Osteocyte (in vitro differentiated cells): Measurements from ENCODE around the gene C12orf56. TPM values are rescaled to one million over a fixed set of nuclear protein-coding genes. Genes with fewer than 3 reads are reported as not detected.

Source experiments
- DNase-seq: peaks from one replicate; pipeline ENCODE4 v3.0.0; 2021; ENCODE audit warnings: mixed read lengths; ENCODE audit not compliant: unreplicated experiment; ENCODE audit errors: extremely low spot score
- H3K27ac Mint-ChIP-seq: one replicate; pipeline ENCODE4 v1.8.0; 2021; ENCODE audit warnings: mild to moderate bottlenecking, mixed read lengths; ENCODE audit not compliant: unreplicated experiment
- H3K27me3 Mint-ChIP-seq: one replicate; pipeline ENCODE4 v1.8.0; 2021; ENCODE audit warnings: mixed read lengths; ENCODE audit not compliant: unreplicated experiment
- H3K36me3 Mint-ChIP-seq: one replicate; pipeline ENCODE4 v1.8.0; 2021; ENCODE audit warnings: mixed read lengths; ENCODE audit not compliant: unreplicated experiment
- H3K4me1 Mint-ChIP-seq: one replicate; pipeline ENCODE4 v1.8.0; 2021; ENCODE audit warnings: mixed read lengths; ENCODE audit not compliant: unreplicated experiment
- H3K4me3 Mint-ChIP-seq: one replicate; pipeline ENCODE4 v1.8.0; 2021; ENCODE audit warnings: mild to moderate bottlenecking, moderate library complexity, mixed read lengths; ENCODE audit not compliant: unreplicated experiment
- H3K9me3 Mint-ChIP-seq: one replicate; pipeline ENCODE4 v1.8.0; 2021; ENCODE audit warnings: mixed read lengths; ENCODE audit not compliant: unreplicated experiment
- total RNA-seq: library from RNA; stranded (reverse); gene quantifications from 2 replicates; pipeline ENCODE4 v1.2.1, GENCODE V29; 2021
- TF ChIP-seq, protein P1 (sequence below): fragments of 200-600 bp; sonication (generic); IDR thresholded peaks from 2 replicates; pipeline ENCODE4 v1.5.0; 2021; ENCODE audit warnings: antibody characterized with exemption, mild to moderate bottlenecking, moderate library complexity

Gene C12orf56
- total RNA-seq, 1 donor from 2014 or later, result 0.78 TPM

- Mint-ChIP-seq H3K9me3 (no peaks in the 10 kb centered on the region), H3K27ac (no peak overlapping the region), H3K4me1 (peaks cover 2% of the 10 kb centered on the region), H3K36me3 (no peaks in the 10 kb centered on the region), H3K27me3 (peaks cover 7% of the 10 kb centered on the region), H3K4me3 (no peak overlapping the region)
- DNase-seq, result no peak
- TF ChIP-seq, protein P1, sequence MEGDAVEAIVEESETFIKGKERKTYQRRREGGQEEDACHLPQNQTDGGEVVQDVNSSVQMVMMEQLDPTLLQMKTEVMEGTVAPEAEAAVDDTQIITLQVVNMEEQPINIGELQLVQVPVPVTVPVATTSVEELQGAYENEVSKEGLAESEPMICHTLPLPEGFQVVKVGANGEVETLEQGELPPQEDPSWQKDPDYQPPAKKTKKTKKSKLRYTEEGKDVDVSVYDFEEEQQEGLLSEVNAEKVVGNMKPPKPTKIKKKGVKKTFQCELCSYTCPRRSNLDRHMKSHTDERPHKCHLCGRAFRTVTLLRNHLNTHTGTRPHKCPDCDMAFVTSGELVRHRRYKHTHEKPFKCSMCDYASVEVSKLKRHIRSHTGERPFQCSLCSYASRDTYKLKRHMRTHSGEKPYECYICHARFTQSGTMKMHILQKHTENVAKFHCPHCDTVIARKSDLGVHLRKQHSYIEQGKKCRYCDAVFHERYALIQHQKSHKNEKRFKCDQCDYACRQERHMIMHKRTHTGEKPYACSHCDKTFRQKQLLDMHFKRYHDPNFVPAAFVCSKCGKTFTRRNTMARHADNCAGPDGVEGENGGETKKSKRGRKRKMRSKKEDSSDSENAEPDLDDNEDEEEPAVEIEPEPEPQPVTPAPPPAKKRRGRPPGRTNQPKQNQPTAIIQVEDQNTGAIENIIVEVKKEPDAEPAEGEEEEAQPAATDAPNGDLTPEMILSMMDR, result no peak
Observed at GRCh38 chr12:64240781-64241180, 149.8 kb downstream of the C12orf56 start.

- no peak overlapping the region for H3K27ac Mint-ChIP-seq
- H3K36me3 Mint-ChIP-seq, result no peaks in the 10 kb centered on the region
- peaks cover 5% of the 10 kb centered on the region for H3K4me1 Mint-ChIP-seq
- H3K9me3 Mint-ChIP-seq, result no peaks in the 10 kb centered on the region
- no peak overlapping the region for H3K4me3 Mint-ChIP-seq
- H3K27me3 Mint-ChIP-seq, result peaks cover 2% of the 10 kb centered on the region
- TF ChIP-seq, protein P1, result no peak
- no peak for DNase-seq
Observed at GRCh38 chr12:64237382-64237781, 153.2 kb downstream of the C12orf56 start.

- H3K4me1 Mint-ChIP-seq, result peaks cover 5% of the 10 kb centered on the region
- H3K4me3 Mint-ChIP-seq, result no peak overlapping the region
- TF ChIP-seq, protein P1, result peak; percentile 5
- H3K27me3 Mint-ChIP-seq, result no peaks in the 10 kb centered on the region
- DNase-seq, result no peak
- H3K9me3 Mint-ChIP-seq, result no peaks in the 10 kb centered on the region
- H3K36me3 Mint-ChIP-seq, result no peaks in the 10 kb centered on the region
- H3K27ac Mint-ChIP-seq, result no peak overlapping the region
Observed at GRCh38 chr12:64236549-64236948, 154.0 kb downstream of the C12orf56 start.

- DNase-seq, result no peak
- TF ChIP-seq, protein P1, result no peak
- Mint-ChIP-seq H3K4me3 (no peak overlapping the region), H3K9me3 (peaks cover 4% of the 10 kb centered on the region), H3K4me1 (peaks cover 3% of the 10 kb centered on the region), H3K36me3 (no peaks in the 10 kb centered on the region), H3K27me3 (no peaks in the 10 kb centered on the region), H3K27ac (no peak overlapping the region)
Observed at GRCh38 chr12:64232196-64232595, 158.4 kb downstream of the C12orf56 start.

GRCh38 chr12:64229796-64230195 lies 160.8 kb downstream of the C12orf56 start:
- H3K9me3 Mint-ChIP-seq, result peaks cover 4% of the 10 kb centered on the region
- DNase-seq, result no peak
- peaks cover 4% of the 10 kb centered on the region for H3K27me3 Mint-ChIP-seq
- TF ChIP-seq, protein P1, result no peak
- no peaks in the 10 kb centered on the region for H3K36me3 Mint-ChIP-seq
- peaks cover 3% of the 10 kb centered on the region for H3K4me1 Mint-ChIP-seq
- H3K27ac Mint-ChIP-seq, result no peak overlapping the region
- no peak overlapping the region for H3K4me3 Mint-ChIP-seq
